Smooth muscle cell (in vitro differentiated cells): ENCODE results near the gene GAS2L1. TPM values are rescaled to one million over a fixed set of nuclear protein-coding genes. Genes with fewer than 3 reads are reported as not detected.

Experiments used
- DNase-seq: peaks from one replicate; lab custom pipeline; 2025; ENCODE audit not compliant: unreplicated experiment; lab: John Stamatoyannopoulos, UW
- H2AFZ ChIP-seq: fragments of 200-600 bp; sonication (generic); 2 replicates; pipeline ENCODE4 v1.6.0; 2016; ENCODE audit warnings: antibody characterized with exemption, low read depth, mild to moderate bottlenecking
- H3F3A ChIP-seq: fragments of 200-600 bp; sonication (generic); 2 replicates; pipeline ENCODE4 v1.6.0; 2017; ENCODE audit warnings: antibody characterized with exemption, low read depth
- H3K27ac ChIP-seq: fragments of 200-600 bp; sonication (generic); 2 replicates; pipeline ENCODE4 v1.5.1; 2016; ENCODE audit warnings: low read depth, mild to moderate bottlenecking
- H3K27me3 ChIP-seq: fragments of 200-600 bp; sonication (generic); 2 replicates; pipeline ENCODE4 v1.6.1; 2016; ENCODE audit warnings: low read depth, mild to moderate bottlenecking
- H3K36me3 ChIP-seq: fragments of 200-600 bp; sonication (generic); 2 replicates; pipeline ENCODE4 v1.5.1; 2016; ENCODE audit warnings: low read depth
- H3K4me1 ChIP-seq: fragments of 200-600 bp; sonication (generic); 2 replicates; pipeline ENCODE4 v1.5.1; 2016; ENCODE audit warnings: low read depth
- H3K4me2 ChIP-seq: fragments of 200-600 bp; sonication (generic); 2 replicates; pipeline ENCODE4 v1.6.0; 2016; ENCODE audit warnings: mild to moderate bottlenecking
- H3K4me3 ChIP-seq: fragments of 200-600 bp; sonication (generic); 2 replicates; pipeline ENCODE4 v1.5.1; 2016; ENCODE audit warnings: mild to moderate bottlenecking
- H3K79me2 ChIP-seq: fragments of 200-600 bp; sonication (generic); 2 replicates; pipeline ENCODE4 v1.6.0; 2016; ENCODE audit warnings: low read depth, mild to moderate bottlenecking
- H3K9ac ChIP-seq: fragments of 200-600 bp; sonication (generic); 2 replicates; pipeline ENCODE4 v1.6.0; 2016; ENCODE audit warnings: low read depth
- H3K9me3 ChIP-seq: fragments of 200-600 bp; sonication (generic); replicated peaks from 2 replicates; pipeline ENCODE4 v1.5.1; 2016; ENCODE audit warnings: low read depth
- H4K20me1 ChIP-seq: fragments of 200-600 bp; sonication (generic); 2 replicates; pipeline ENCODE4 v1.6.0; 2016; ENCODE audit warnings: low read depth
- CTCF ChIP-seq: fragments of 200-600 bp; sonication (generic); IDR thresholded peaks from 2 replicates; pipeline ENCODE4 v1.5.1; 2017; ENCODE audit warnings: borderline replicate concordance, mild to moderate bottlenecking, antibody characterized with exemption; ENCODE audit not compliant: insufficient read depth, poor library complexity, severe bottlenecking
- WGBS: methylation state at CpG from one replicate; pipeline ENCODE4 v1.1.7; 2016; ENCODE audit warnings: low lambda C conversion rate; 5-methylcytosine and 5-hydroxymethylcytosine counted together
- polyA plus RNA-seq: library from polyadenylated mRNA; unstranded; fragments of >200 nt; fragmentation: Nextera tagmentation; extraction: Ambion mirVana; gene quantifications from 2 replicates; pipeline ENCODE4 v1.2.1, GENCODE V29; 2016
- total RNA-seq: library from RNA; depleted of rRNA; stranded (reverse); fragments of >200 nt; gene quantifications from 2 replicates; pipeline ENCODE4 v1.2.3, GENCODE V29; 2014

GAS2L1 gene
- total and polyA plus RNA-seq, 2 experiments from 2014 or later, result 7.8 to 31.7 TPM

- Histone ChIP-seq H3K4me3 (peak overlapping the region; percentile 83), H3K4me2 (peak overlapping the region; percentile 99), H3F3A (peaks cover 11% of the 10 kb centered on the region), H3K9ac (peak overlapping the region; percentile 100), H3K9me3 (no peaks in the 10 kb centered on the region), H3K27ac (peak overlapping the region; percentile 99), H2AFZ (peak overlapping the region; percentile 92), H4K20me1 (peaks cover 39% of the 10 kb centered on the region), H3K36me3 (no peaks in the 10 kb centered on the region), H3K27me3 (no peaks in the 10 kb centered on the region), H3K4me1 (peaks cover 42% of the 10 kb centered on the region), H3K79me2 (peaks cover 57% of the 10 kb centered on the region)
- no peak for DNase-seq
- no peak for TF ChIP-seq CTCF
- WGBS, result 2% methylated on average over 32 of the region's 32 CpGs
These were observed 39.0 kb upstream of the GAS2L1 start for GRCh38 chr22:29267462-29267857.

- Histone ChIP-seq H3K27ac (peak within 1 kb of the TSS; percentile 99), H3K9me3 (no peaks in the 10 kb centered on the region), H3K27me3 (no peaks in the 10 kb centered on the region), H3K9ac (peak within 1 kb of the TSS; percentile 100), H4K20me1 (peaks cover 44% of the 10 kb centered on the region), H3K4me1 (peaks cover 43% of the 10 kb centered on the region), H3K4me3 (peak within 1 kb of the TSS; percentile 83), H3F3A (peaks cover 11% of the 10 kb centered on the region), H3K79me2 (peaks cover 62% of the 10 kb centered on the region), H2AFZ (peak within 1 kb of the TSS; percentile 92), H3K4me2 (peak within 1 kb of the TSS; percentile 99), H3K36me3 (no peaks in the 10 kb centered on the region)
- WGBS, result under 1% methylated on average over 66 of the region's 67 CpGs
- peak; percentile 100 for DNase-seq
- TF ChIP-seq CTCF, result no peak
These were observed 38.5 kb upstream of the GAS2L1 start, which contains the start of the genes EWSR1 and RHBDD3 for GRCh38 chr22:29267858-29268510. Gene EWSR1, plus strand, starts transcription at chr22:29268268. Its CDS starts 69 bp downstream, at chr22:29268337. Gene RHBDD3, minus strand, starts transcription at chr22:29267981. Its CDS starts 2,355 bp downstream, at chr22:29265626.

GRCh38 chr22:29268511-29269229 lies 37.8 kb upstream of the GAS2L1 start:
- under 1% methylated on average over 49 of the region's 51 CpGs for WGBS
- Histone ChIP-seq H2AFZ (no peak overlapping the region), H3K4me3 (peak overlapping the region; percentile 83), H3F3A (peaks cover 11% of the 10 kb centered on the region), H3K27ac (peak overlapping the region; percentile 99), H3K4me1 (peaks cover 43% of the 10 kb centered on the region), H3K27me3 (no peaks in the 10 kb centered on the region), H3K9ac (peak overlapping the region; percentile 100), H3K9me3 (no peaks in the 10 kb centered on the region), H3K79me2 (peaks cover 69% of the 10 kb centered on the region), H4K20me1 (peaks cover 51% of the 10 kb centered on the region), H3K4me2 (peak overlapping the region; percentile 99), H3K36me3 (peaks cover under 1% of the 10 kb centered on the region)
- no peak for TF ChIP-seq CTCF
- peak; percentile 79 for DNase-seq
